Body of pancreas (tissue), 4 donors: ENCODE measurements around the gene KPNA2. TPM values are rescaled to one million over a fixed set of nuclear protein-coding genes. Genes with fewer than 3 reads are reported as not detected.

Experiments
- ATAC-seq: fragments of 150-250 bp; one replicate; pipeline ENCODE4 v1.9.1; 2016
- DNase-seq, 4 donors: peaks; one replicate each; pipeline ENCODE4 v3.0.0-alpha.2; 2019
- H3K27ac ChIP-seq, 4 donors: fragments of 200-600 bp; sonication (generic); 1 replicate in 3 of 4; 2 replicates in 1 of 4; pipeline versions ENCODE4 v1.5.1 to v1.6.1; 2016 to 2019; ENCODE audit warnings: mild to moderate bottlenecking in 1 of 4, mixed read lengths in 1 of 4, moderate library complexity in 1 of 4
- H3K27me3 ChIP-seq, 2 donors: fragments of 200-600 bp; sonication (generic); one replicate each; pipeline ENCODE4 v1.6.0; 2016; ENCODE audit warnings: mild to moderate bottlenecking in 1 of 2
- H3K36me3 ChIP-seq, 2 donors: fragments of 200-600 bp; sonication (generic); replicated peaks in 1 of 2; 2 replicates each; pipeline ENCODE4 v1.5.1; 2016; ENCODE audit warnings: low read depth in 2 of 2; ENCODE audit not compliant: insufficient read depth in 1 of 2
- H3K4me1 ChIP-seq: fragments of 200-600 bp; sonication (generic); one replicate; pipeline ENCODE4 v1.6.0; 2016
- H3K4me3 ChIP-seq, 2 donors: fragments of 200-600 bp; sonication (generic); 1 replicate in 1 of 2; 2 replicates in 1 of 2; pipeline ENCODE4 v1.5.1; 2016 to 2019
- H3K9me3 ChIP-seq, 3 donors: fragments of 200-600 bp; sonication (generic); 1 replicate in 2 of 3; 2 replicates in 1 of 3; pipeline ENCODE4 v1.5.1; 2016
- CTCF ChIP-seq, 7 experiments: fragments of 450-650 bp in 4 of 7; fragments of 200-600 bp in 3 of 7; sonication (generic) in 3 of 7; IDR thresholded peaks; one replicate each; pipeline ENCODE4 v1.5.1; 2016 to 2019; ENCODE audit warnings: antibody characterized with exemption in 7 of 7
- POLR2A ChIP-seq, 3 donors: fragments of 450-650 bp; IDR thresholded peaks; one replicate each; pipeline ENCODE4 v1.6.1; 2016; ENCODE audit warnings: antibody characterized with exemption in 3 of 3, mild to moderate bottlenecking in 2 of 3
- WGBS, 2 donors: methylation state at CpG; one replicate each; pipeline ENCODE4 v1.1.5; 2017; 5-methylcytosine and 5-hydroxymethylcytosine counted together
- intact Hi-C: fragments of 100-400 bp; cut with DNase I; formaldehyde crosslinking; loops from one replicate; pipeline ENCODE4 v1.15.1; 2023
- total RNA-seq, 2 donors: library from RNA; depleted of rRNA; stranded (reverse); fragments of >200 nt; gene quantifications; one replicate each; pipeline ENCODE4 v1.1.0, GENCODE V29; 2016

Gene KPNA2
- total RNA-seq, 2 donors from 2014 or later, result 4.6 to 5.2 TPM

DNA sequence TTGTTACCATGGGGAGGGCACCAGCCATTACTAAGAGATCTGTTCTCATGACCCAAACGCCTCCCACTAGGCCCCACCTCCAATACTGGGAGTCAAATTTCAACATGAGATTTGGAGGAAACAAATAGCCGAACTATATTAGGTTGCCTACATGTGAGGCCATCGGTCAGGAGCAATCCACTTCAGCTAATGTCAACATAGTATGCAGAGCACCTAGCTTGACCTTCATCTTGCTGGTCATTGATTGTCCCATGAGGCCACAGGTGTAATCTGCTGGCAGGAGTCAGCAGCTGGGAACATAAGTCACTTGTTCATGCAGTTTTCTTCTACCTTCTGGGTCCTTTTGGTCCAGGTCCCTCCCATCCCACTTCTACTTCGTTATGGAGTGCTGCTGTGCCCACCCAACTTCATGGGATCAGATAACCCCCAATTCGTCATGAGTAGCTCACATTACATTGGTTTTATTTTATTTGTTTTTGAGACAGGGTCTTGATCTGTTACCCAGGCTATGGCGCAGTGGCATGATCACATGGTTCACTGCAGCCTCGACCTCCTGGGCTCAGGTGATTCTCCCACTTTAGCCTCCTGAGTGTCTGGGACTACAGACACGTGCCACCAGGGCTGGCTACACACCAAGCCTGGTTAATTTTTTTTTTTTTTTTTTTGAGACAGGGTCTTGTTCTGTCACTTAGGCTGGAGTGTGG is 5.9 kb upstream of the KPNA2 start:
- ATAC-seq (peak; percentile 57), DNase-seq (peak; percentile 28 to 62 (median 44))
- H3K4me3 ChIP-seq, result no peak overlapping the region
- H3K36me3 ChIP-seq, result no peaks in the 10 kb centered on the region
- 36 to 42% methylated on average over 8 of the region's 8 CpGs for WGBS, 2 donors
- peaks cover 6% of the 10 kb centered on the region for H3K4me1 ChIP-seq
- no peaks in the 10 kb centered on the region for H3K9me3 ChIP-seq
- intact Hi-C loops, result no loop called here
- TF ChIP-seq POLR2A (IDR thresholded peaks at IDR 0.05), result no peak
- no peak for TF ChIP-seq CTCF (IDR thresholded peaks at IDR 0.05)
- no peaks in the 10 kb centered on the region for H3K27me3 ChIP-seq
- H3K27ac ChIP-seq, result peak overlapping the region in 3 of 4 donors; percentile 26 to 54 (median 44)

DNA sequence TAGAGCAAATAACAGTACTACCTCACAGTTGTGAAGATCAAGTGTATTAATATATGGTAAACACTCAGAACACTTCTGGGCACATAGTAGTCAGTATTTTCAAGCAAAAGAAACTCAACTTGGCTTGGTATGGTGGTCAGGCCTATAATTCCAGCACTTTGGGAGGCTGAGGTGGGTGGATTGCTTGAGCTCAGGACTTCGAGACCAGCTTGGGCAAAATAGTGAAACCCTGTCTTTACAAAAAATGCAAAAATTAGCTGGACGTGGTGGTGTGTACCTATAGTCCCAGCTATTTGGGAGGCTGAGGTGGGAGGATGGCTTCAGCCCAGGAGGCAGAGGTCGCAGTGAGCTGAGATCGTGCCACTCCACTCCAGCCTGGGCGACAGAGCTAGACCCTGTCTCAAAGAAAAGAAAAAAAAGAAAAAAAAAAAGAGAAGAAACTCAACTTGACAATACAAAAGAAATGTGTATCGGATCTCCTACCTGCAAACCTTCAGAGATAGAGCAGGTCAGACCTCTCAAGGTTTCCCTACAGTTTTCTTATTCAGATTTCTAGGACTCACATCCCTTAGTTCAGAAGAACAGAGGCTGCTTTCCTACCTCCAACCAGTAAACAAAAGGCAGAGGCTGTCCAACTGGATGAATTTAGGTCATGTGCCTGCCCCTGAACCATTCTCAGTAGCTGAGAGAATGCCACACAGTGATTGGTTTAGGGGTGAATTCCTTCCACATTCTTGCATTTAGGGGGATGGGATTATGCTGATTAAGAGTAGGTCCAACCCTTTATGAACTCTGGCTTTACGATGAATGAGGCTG is 1.7 kb upstream of the KPNA2 start:
- ATAC-seq, result no peak
- no peak for DNase-seq
- H3K4me1 ChIP-seq, result peaks cover 15% of the 10 kb centered on the region
- no peak overlapping the region for H3K4me3 ChIP-seq
- no peak overlapping the region for H3K27ac ChIP-seq
- intact Hi-C loops, result no loop called here
- H3K36me3 ChIP-seq, result no peaks in the 10 kb centered on the region
- H3K27me3 ChIP-seq, result no peaks in the 10 kb centered on the region
- WGBS, 2 donors, result 77 to 83% methylated on average over 7 of the region's 7 CpGs
- TF ChIP-seq CTCF (IDR thresholded peaks at IDR 0.05) (no peak), POLR2A (IDR thresholded peaks at IDR 0.05) (no peak)
- no peaks in the 10 kb centered on the region for H3K9me3 ChIP-seq

DNA sequence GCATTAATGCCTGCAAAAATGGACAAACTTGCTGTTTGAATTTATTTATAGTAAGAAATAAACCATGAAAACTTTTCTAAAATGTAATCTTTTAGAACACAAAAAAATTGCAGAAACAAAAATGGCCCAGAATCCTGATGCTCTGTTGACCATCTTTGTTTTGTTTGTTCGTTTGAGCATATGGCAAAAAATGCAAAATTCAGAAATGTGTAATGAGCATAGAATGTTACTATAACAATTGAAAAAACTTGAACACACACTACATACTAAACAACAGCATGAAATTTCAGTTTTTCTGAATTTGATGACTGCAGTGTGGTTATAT is 1.1 kb upstream of the KPNA2 start:
- no peak for DNase-seq
- no peak overlapping the region for H3K27ac ChIP-seq
- no peak for ATAC-seq
- H3K4me3 ChIP-seq, result no peak overlapping the region
- no peak for TF ChIP-seq CTCF (IDR thresholded peaks at IDR 0.05)
- no peak for TF ChIP-seq POLR2A (IDR thresholded peaks at IDR 0.05)
- no peaks in the 10 kb centered on the region for H3K36me3 ChIP-seq
- intact Hi-C loops, result no loop called here
- WGBS, 2 donors, result 29% methylated on average over 1 of the region's 1 CpG
- H3K27me3 ChIP-seq, result no peaks in the 10 kb centered on the region
- no peaks in the 10 kb centered on the region for H3K9me3 ChIP-seq
- H3K4me1 ChIP-seq, result peaks cover 13% of the 10 kb centered on the region

DNA sequence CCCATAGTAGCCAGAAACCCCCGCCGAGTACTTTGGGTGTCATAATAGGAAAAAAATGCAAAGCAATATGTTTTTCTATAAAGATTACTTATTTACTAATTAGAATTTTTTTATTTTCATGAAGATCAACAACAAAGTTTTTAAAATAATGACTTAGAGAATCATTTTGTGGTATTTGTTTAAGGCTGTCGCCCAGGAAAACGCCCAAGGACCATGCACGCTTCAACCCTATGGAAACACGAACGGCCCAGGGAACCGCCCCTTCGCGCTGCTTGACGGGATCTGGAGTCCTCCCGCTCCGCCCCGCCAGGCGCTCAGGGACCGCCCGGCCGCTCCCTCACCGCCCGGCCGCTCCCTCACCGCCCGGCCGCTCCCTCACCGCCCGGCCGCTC is 408 bp upstream of the KPNA2 start:
- ATAC-seq (no peak), DNase-seq (peak; percentile 93 to 96 (median 96))
- H3K27ac ChIP-seq, result peak overlapping the region in 1 of 4 donors; percentile 45
- 1 to 3% methylated on average over 16 to 21 of the region's 27 CpGs for WGBS, 2 donors
- H3K4me3 ChIP-seq, result no peak overlapping the region
- H3K36me3 ChIP-seq, result no peaks in the 10 kb centered on the region
- H3K4me1 ChIP-seq, result peaks cover 8% of the 10 kb centered on the region
- no peaks in the 10 kb centered on the region for H3K9me3 ChIP-seq
- TF ChIP-seq CTCF (IDR thresholded peaks at IDR 0.05) (peak in 1 of 7 experiments; percentile 17), POLR2A (IDR thresholded peaks at IDR 0.05) (no peak)
- intact Hi-C loops, result no loop called here
- no peaks in the 10 kb centered on the region for H3K27me3 ChIP-seq
